DOHH2 (cell line): ENCODE data around the gene TAX1BP1.

Experiments used
- H3F3A ChIP-seq: fragments of 200-600 bp; sonication (generic), shearing (Covaris generic); 2 replicates; pipeline ENCODE4 v1.6.0; 2016; ENCODE audit warnings: antibody characterized with exemption, mild to moderate bottlenecking; ENCODE audit not compliant: control insufficient read depth, insufficient read depth
- H3K27ac ChIP-seq: fragments of 200-600 bp; sonication (generic); 2 replicates; pipeline ENCODE4 v1.5.1; 2014; ENCODE audit warnings: low read depth, mild to moderate bottlenecking, low read length, moderate library complexity
- H3K27me3 ChIP-seq: fragments of 200-600 bp; sonication (generic); 2 replicates; pipeline ENCODE4 v1.6.1; 2014; ENCODE audit warnings: mild to moderate bottlenecking, low read length, mixed read lengths; ENCODE audit not compliant: control insufficient read depth
- H3K36me3 ChIP-seq: fragments of 200-600 bp; sonication (generic); 2 replicates; pipeline ENCODE4 v1.6.1; 2014; ENCODE audit warnings: mild to moderate bottlenecking, low read length, moderate library complexity, mixed read lengths; ENCODE audit not compliant: control insufficient read depth
- H3K4me1 ChIP-seq: fragments of 200-600 bp; sonication (generic); 2 replicates; pipeline ENCODE4 v1.6.1; 2014; ENCODE audit warnings: mild to moderate bottlenecking, low read length, mixed read lengths; ENCODE audit not compliant: control insufficient read depth
- H3K4me2 ChIP-seq: fragments of 200-600 bp; sonication (generic); 2 replicates; pipeline ENCODE4 v1.6.0; 2014; ENCODE audit warnings: mild to moderate bottlenecking, low read length, moderate library complexity
- H3K4me3 ChIP-seq: fragments of 200-600 bp; sonication (generic); 2 replicates; pipeline ENCODE4 v1.5.1; 2014; ENCODE audit warnings: mild to moderate bottlenecking, low read length, mixed read lengths
- H3K79me2 ChIP-seq: fragments of 200-600 bp; sonication (generic); 2 replicates; pipeline ENCODE4 v1.6.1; 2014; ENCODE audit warnings: mild to moderate bottlenecking, low read length, mixed read lengths; ENCODE audit not compliant: control insufficient read depth
- H3K9me2 ChIP-seq: fragments of 200-600 bp; sonication (generic); replicated peaks from 2 replicates; pipeline ENCODE4 v1.6.1; 2014; ENCODE audit warnings: mild to moderate bottlenecking, low read length, mixed read lengths; ENCODE audit not compliant: control insufficient read depth
- H3K9me3 ChIP-seq: fragments of 200-600 bp; sonication (generic); 2 replicates; pipeline ENCODE4 v1.6.1; 2014; ENCODE audit warnings: antibody characterized with exemption, low read length, mixed read lengths; ENCODE audit not compliant: control insufficient read depth, insufficient read depth
- H4K20me1 ChIP-seq: fragments of 200-600 bp; sonication (generic); 2 replicates; pipeline ENCODE4 v1.6.0; 2014; ENCODE audit warnings: low read depth, mild to moderate bottlenecking, antibody characterized with exemption, low read length, moderate library complexity; ENCODE audit not compliant: control insufficient read depth, insufficient read depth
- EZH2phosphoT487 ChIP-seq: fragments of 200-600 bp; sonication (generic); IDR thresholded peaks from 2 replicates; pipeline ENCODE4 v1.6.1; 2017; ENCODE audit warnings: borderline replicate concordance, mild to moderate bottlenecking, antibody characterized with exemption, low read length, moderate library complexity, mixed read lengths
- TF ChIP-seq, protein P1 (sequence below): fragments of 200-600 bp; sonication (generic); IDR thresholded peaks from one replicate; pipeline ENCODE4 v1.5.1; 2014; ENCODE audit warnings: antibody characterized with exemption, mild to moderate bottlenecking, low read depth, low read length; ENCODE audit not compliant: poor library complexity, severe bottlenecking

Gene TAX1BP1

DNA sequence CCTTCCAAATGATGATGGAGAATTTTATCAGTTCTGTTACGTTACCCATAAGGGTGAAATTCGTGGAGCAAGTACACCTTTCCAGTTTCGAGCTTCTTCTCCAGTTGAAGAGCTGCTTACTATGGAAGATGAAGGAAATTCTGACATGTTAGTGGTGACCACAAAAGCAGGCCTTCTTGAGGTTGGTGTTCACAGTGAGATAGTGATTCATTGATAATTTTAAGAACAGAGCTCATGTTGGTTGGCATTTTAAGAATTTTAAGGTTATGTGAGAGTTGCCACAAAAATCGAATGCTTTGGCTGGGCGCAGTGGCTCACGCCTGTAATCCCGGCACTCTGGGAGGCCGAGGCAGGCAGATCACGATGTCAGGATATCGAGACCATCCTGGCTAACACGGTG lies 25.9 kb downstream of the TAX1BP1 start:
- H3F3A ChIP-seq: no peaks in the 10 kb centered on the region
- H3K4me1 ChIP-seq: no peaks in the 10 kb centered on the region
- H3K9me3 ChIP-seq: no peaks in the 10 kb centered on the region
- no peak overlapping the region for H3K4me2 ChIP-seq
- no peaks in the 10 kb centered on the region for H4K20me1 ChIP-seq
- H3K36me3 ChIP-seq: 0 out of 2 replicates have a peak, but pooled peaks cover 10% of the 10 kb centered on the region
- no peaks in the 10 kb centered on the region for H3K27me3 ChIP-seq
- H3K4me3 ChIP-seq: no peak overlapping the region
- H3K27ac ChIP-seq: no peak overlapping the region
- no peak for TF ChIP-seq EZH2phosphoT487
- TF ChIP-seq, protein P1, sequence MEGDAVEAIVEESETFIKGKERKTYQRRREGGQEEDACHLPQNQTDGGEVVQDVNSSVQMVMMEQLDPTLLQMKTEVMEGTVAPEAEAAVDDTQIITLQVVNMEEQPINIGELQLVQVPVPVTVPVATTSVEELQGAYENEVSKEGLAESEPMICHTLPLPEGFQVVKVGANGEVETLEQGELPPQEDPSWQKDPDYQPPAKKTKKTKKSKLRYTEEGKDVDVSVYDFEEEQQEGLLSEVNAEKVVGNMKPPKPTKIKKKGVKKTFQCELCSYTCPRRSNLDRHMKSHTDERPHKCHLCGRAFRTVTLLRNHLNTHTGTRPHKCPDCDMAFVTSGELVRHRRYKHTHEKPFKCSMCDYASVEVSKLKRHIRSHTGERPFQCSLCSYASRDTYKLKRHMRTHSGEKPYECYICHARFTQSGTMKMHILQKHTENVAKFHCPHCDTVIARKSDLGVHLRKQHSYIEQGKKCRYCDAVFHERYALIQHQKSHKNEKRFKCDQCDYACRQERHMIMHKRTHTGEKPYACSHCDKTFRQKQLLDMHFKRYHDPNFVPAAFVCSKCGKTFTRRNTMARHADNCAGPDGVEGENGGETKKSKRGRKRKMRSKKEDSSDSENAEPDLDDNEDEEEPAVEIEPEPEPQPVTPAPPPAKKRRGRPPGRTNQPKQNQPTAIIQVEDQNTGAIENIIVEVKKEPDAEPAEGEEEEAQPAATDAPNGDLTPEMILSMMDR: no peak
- no peaks in the 10 kb centered on the region for H3K79me2 ChIP-seq
- no peaks in the 10 kb centered on the region for H3K9me2 ChIP-seq

DNA sequence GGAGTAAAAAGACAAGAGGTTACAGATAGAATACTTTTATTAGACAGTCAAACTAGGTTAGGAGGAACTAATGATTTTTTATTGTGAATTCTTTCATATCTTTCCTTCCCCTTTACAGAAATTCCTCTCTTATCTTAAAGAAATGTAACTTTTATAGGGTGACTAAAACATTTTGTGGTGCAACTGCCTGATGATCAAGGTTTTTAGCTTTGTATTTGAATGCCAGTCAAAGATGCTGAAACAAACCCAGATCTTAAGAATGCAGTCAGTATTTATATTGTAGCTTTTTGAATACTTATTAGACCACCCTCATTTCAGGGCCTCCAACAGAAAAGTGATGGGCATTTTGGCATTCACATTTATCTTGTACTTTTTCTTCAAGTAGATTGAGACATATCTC lies 27.4 kb downstream of the TAX1BP1 start:
- H3K27ac ChIP-seq: no peak overlapping the region
- no peaks in the 10 kb centered on the region for H4K20me1 ChIP-seq
- no peaks in the 10 kb centered on the region for H3K4me1 ChIP-seq
- H3F3A ChIP-seq: no peaks in the 10 kb centered on the region
- H3K4me3 ChIP-seq: no peak overlapping the region
- H3K4me2 ChIP-seq: no peak overlapping the region
- H3K27me3 ChIP-seq: no peaks in the 10 kb centered on the region
- H3K79me2 ChIP-seq: no peaks in the 10 kb centered on the region
- H3K36me3 ChIP-seq: peaks cover 16% of the 10 kb centered on the region
- H3K9me2 ChIP-seq: no peaks in the 10 kb centered on the region
- H3K9me3 ChIP-seq: no peaks in the 10 kb centered on the region
- TF ChIP-seq, protein P1: no peak
- TF ChIP-seq EZH2phosphoT487: no peak

DNA sequence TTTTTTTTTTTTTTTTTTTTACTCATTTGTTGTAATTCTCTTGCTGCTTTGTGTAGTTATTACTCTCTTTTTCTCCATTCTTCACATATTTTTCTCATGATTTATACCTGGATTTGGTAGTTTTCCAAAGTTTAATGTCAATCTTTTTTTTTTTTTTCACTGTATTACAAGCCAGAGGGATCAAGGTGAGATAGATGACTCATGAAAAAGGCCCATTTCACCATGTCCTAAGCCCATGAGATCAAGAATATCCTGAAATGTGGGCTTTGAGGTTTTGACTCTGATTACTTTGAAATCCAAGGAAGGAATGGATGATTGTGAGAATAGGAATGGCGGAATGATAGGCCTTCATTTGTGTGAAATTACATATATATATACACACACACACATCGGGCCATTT lies 31.1 kb downstream of the TAX1BP1 start:
- Histone ChIP-seq H4K20me1 (no peaks in the 10 kb centered on the region), H3K9me3 (no peaks in the 10 kb centered on the region), H3K4me2 (no peak overlapping the region), H3K27ac (no peak overlapping the region), H3F3A (no peaks in the 10 kb centered on the region), H3K4me1 (no peaks in the 10 kb centered on the region), H3K27me3 (no peaks in the 10 kb centered on the region), H3K4me3 (no peak overlapping the region), H3K36me3 (peaks cover 13% of the 10 kb centered on the region), H3K79me2 (no peaks in the 10 kb centered on the region), H3K9me2 (no peaks in the 10 kb centered on the region)
- no peak for TF ChIP-seq EZH2phosphoT487
- TF ChIP-seq, protein P1: no peak
